NK-92 treated with Interleukin-12 subunit alpha and Interleukin-12 subunit beta, amount 100 ng/mL, for 24 hours (cell line): ENCODE data around the gene ABCB10.

Source experiments
- DNase-seq: peaks from one replicate; lab custom pipeline; 2025; lab: John Stamatoyannopoulos, UW

Gene ABCB10

DNA sequence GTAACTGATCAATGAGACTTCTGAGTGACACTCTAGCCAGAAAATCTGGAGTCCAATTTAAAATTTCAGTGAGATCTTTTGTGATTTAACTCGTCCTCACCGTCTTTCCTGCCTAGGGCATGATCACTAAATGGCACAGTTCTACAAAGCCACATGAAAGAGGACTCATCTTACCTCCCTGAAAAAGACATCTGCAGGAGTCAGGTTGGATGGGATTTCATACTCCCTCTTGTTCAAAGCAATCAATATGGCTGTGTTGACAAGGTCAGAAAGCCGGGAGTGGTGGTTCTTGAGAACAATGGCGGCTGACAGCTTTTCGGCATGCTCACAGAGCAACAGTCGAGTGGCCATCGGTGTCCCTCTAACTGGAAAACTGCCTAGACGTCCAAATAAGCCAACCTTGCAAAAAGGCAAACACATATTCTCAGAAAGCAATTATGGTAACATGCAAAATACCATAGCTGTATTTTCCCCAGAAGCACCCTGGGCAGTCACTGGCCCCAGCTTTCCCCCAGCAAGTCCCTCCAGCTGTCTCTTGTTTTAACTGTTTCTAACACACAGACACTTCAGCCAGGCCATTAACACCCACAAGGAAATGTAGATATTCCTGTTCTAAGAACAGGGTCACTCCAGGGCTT, 88.0 kb downstream of the ABCB10 start:
- no peak for DNase-seq

GRCh38 chr1:229466887-229467286, 91.6 kb downstream of the ABCB10 start:
- no peak for DNase-seq
